ENCODE data around the gene RNF115.
"Not testable (repeated sequence)": the region's sequence is repeated elsewhere in the genome, so short reads cannot be mapped to it uniquely, and the experiment has no call there.

The RNF115 gene

GRCh38 chr1:145729666-145730436 is 94.0 kb downstream of the RNF115 start:
- no peaks in the 10 kb centered on the region for H3K36me3 Mint-ChIP-seq (ENCODE audit: low read depth)
- no peaks in the 10 kb centered on the region for H3K27me3 Mint-ChIP-seq (ENCODE audit: low read depth)
- H3K4me1 Mint-ChIP-seq, result no peaks in the 10 kb centered on the region
- no peaks in the 10 kb centered on the region for H3K9me3 Mint-ChIP-seq
- TF ChIP-seq CTCF (IDR thresholded peaks at IDR 0.05; ENCODE audit: unreplicated experiment in 3 of 3), result no peak
- no peak overlapping the region for H3K27ac Mint-ChIP-seq
- no peak overlapping the region for H3K4me3 Mint-ChIP-seq

GRCh38 chr1:145729196-145729595 is 94.7 kb downstream of the RNF115 start:
- H3K27ac Mint-ChIP-seq, result no peak overlapping the region
- H3K4me1 Mint-ChIP-seq, result no peaks in the 10 kb centered on the region
- no peaks in the 10 kb centered on the region for H3K9me3 Mint-ChIP-seq
- no peak overlapping the region for H3K4me3 Mint-ChIP-seq
- no peak for TF ChIP-seq CTCF (IDR thresholded peaks at IDR 0.05; ENCODE audit: unreplicated experiment in 3 of 3)
- H3K36me3 Mint-ChIP-seq (ENCODE audit: low read depth), result no peaks in the 10 kb centered on the region
- H3K27me3 Mint-ChIP-seq (ENCODE audit: low read depth), result no peaks in the 10 kb centered on the region

- not testable (repeated sequence) for H3K4me3 Mint-ChIP-seq; H3K27me3 Mint-ChIP-seq (ENCODE audit: low read depth); H3K9me3 Mint-ChIP-seq; H3K36me3 Mint-ChIP-seq (ENCODE audit: low read depth); H3K27ac Mint-ChIP-seq; H3K4me1 Mint-ChIP-seq
These were observed 97.7 kb downstream of the RNF115 start for GRCh38 chr1:145726193-145726592.

- Mint-ChIP-seq H3K27ac (no peak overlapping the region), H3K4me1 (peaks cover 7% of the 10 kb centered on the region), H3K4me3 (peak overlapping the region; percentile 37 to 59 (median 44)), H3K27me3 (ENCODE audit: low read depth) (peaks cover 21% of the 10 kb centered on the region), H3K9me3 (no peaks in the 10 kb centered on the region), H3K36me3 (ENCODE audit: low read depth) (no peaks in the 10 kb centered on the region)
- peak; percentile 88 to 94 (median 94) for TF ChIP-seq CTCF (IDR thresholded peaks at IDR 0.05; ENCODE audit: unreplicated experiment in 3 of 3)
These were observed 102.8 kb downstream of the RNF115 start for GRCh38 chr1:145720878-145721671.

GRCh38 chr1:145720556-145720877 is 103.4 kb downstream of the RNF115 start:
- peaks cover 7% of the 10 kb centered on the region for H3K4me1 Mint-ChIP-seq
- no peaks in the 10 kb centered on the region for H3K36me3 Mint-ChIP-seq (ENCODE audit: low read depth)
- no peaks in the 10 kb centered on the region for H3K9me3 Mint-ChIP-seq
- TF ChIP-seq CTCF (IDR thresholded peaks at IDR 0.05; ENCODE audit: unreplicated experiment in 3 of 3), result no peak
- peaks cover 21% of the 10 kb centered on the region for H3K27me3 Mint-ChIP-seq (ENCODE audit: low read depth)
- H3K4me3 Mint-ChIP-seq, result no peak overlapping the region
- H3K27ac Mint-ChIP-seq, result no peak overlapping the region

- Mint-ChIP-seq H3K9me3 (no peaks in the 10 kb centered on the region), H3K4me3 (no peak within 1 kb of the TSS), H3K27ac (no peak within 1 kb of the TSS), H3K36me3 (ENCODE audit: low read depth) (no peaks in the 10 kb centered on the region), H3K27me3 (ENCODE audit: low read depth) (peaks cover 21% of the 10 kb centered on the region), H3K4me1 (peaks cover 12% of the 10 kb centered on the region)
- TF ChIP-seq CTCF (IDR thresholded peaks at IDR 0.05; ENCODE audit: unreplicated experiment in 3 of 3), result no peak
These were observed 104.4 kb downstream of the RNF115 start, which contains the start of gene CD160 for GRCh38 chr1:145719230-145720079. Gene CD160 (plus strand): TSS chr1:145719499. CDS start chr1:145728328, 8,829 bp downstream.

- H3K27me3 Mint-ChIP-seq (ENCODE audit: low read depth), result peaks cover 21% of the 10 kb centered on the region
- not testable (repeated sequence) for H3K36me3 Mint-ChIP-seq (ENCODE audit: low read depth); H3K4me3 Mint-ChIP-seq; H3K27ac Mint-ChIP-seq; H3K9me3 Mint-ChIP-seq
- H3K4me1 Mint-ChIP-seq, result peaks cover 13% of the 10 kb centered on the region
These were observed 105.4 kb downstream of the RNF115 start for GRCh38 chr1:145718465-145718864.
